HepG2 (cell line): Measurements from ENCODE around the gene PRSS22. TPM values are rescaled to one million over a fixed set of nuclear protein-coding genes. Genes with fewer than 3 reads are reported as not detected.

Experiments used
- FOSL2 ChIP-seq: sonication (generic); formaldehyde crosslinking; IDR thresholded peaks from 2 replicates; pipeline ENCODE4 v1.4.0; 2020; ENCODE audit warnings: missing genetic modification reagents
- GABPB1 ChIP-seq: IDR thresholded peaks from 2 replicates; pipeline ENCODE4 v1.6.1; 2016; ENCODE audit warnings: mild to moderate bottlenecking, missing genetic modification reagents, moderate library complexity, missing compliant biosample characterization
- GFI1 ChIP-seq: sonication (generic); formaldehyde crosslinking; IDR thresholded peaks from 2 replicates; pipeline ENCODE4 v1.5.0; 2020; ENCODE audit warnings: missing genetic modification reagents, mild to moderate bottlenecking, borderline replicate concordance
- HES4 ChIP-seq: sonication (generic); formaldehyde crosslinking; IDR thresholded peaks from 2 replicates; pipeline ENCODE4 v1.9.0; 2021; ENCODE audit warnings: mild to moderate bottlenecking, missing genetic modification reagents, borderline replicate concordance
- HMG20B ChIP-seq: conservative IDR thresholded peaks from 2 replicates; pipeline ENCODE4 v1.6.1; 2016; ENCODE audit warnings: missing genetic modification reagents, missing compliant biosample characterization
- IRF2 ChIP-seq: IDR thresholded peaks from 2 replicates; pipeline ENCODE4 v1.6.1; 2018; ENCODE audit warnings: missing genetic modification reagents, missing compliant biosample characterization
- KDM1A ChIP-seq: IDR thresholded peaks from 2 replicates; pipeline ENCODE4 v1.6.1; 2016; ENCODE audit warnings: missing compliant biosample characterization
- KLF11 ChIP-seq: IDR thresholded peaks from 2 replicates; pipeline ENCODE4 v1.6.1; 2016; ENCODE audit warnings: missing compliant biosample characterization
- MXI1 ChIP-seq: IDR thresholded peaks from 3 replicates; pipeline ENCODE4 v1.6.1; 2012; ENCODE audit warnings: low read depth, low read length, inconsistent platforms, borderline replicate concordance
- NR2C2 ChIP-seq: sonication (generic); formaldehyde crosslinking; IDR thresholded peaks from 2 replicates; pipeline ENCODE4 v1.4.0; 2020; ENCODE audit warnings: missing genetic modification reagents, mild to moderate bottlenecking, moderate library complexity, borderline replicate concordance
- SALL1 ChIP-seq: sonication (generic); formaldehyde crosslinking; IDR thresholded peaks from 2 replicates; pipeline ENCODE4 v1.8.0; 2022; ENCODE audit warnings: mild to moderate bottlenecking, missing genetic modification reagents
- SIN3B ChIP-seq: fragments of 150-350 bp; IDR thresholded peaks from 2 replicates; pipeline ENCODE4 v1.6.1; 2014; ENCODE audit warnings: low read length
- SMAD3 ChIP-seq: sonication (generic); formaldehyde crosslinking; IDR thresholded peaks from 2 replicates; pipeline ENCODE4 v1.4.0; 2020; ENCODE audit warnings: missing genetic modification reagents
- YEATS2 ChIP-seq: sonication (generic); formaldehyde crosslinking; IDR thresholded peaks from 2 replicates; pipeline ENCODE4 v1.4.0; 2020; ENCODE audit warnings: missing genetic modification reagents, borderline replicate concordance
- ZFX ChIP-seq: sonication (generic); formaldehyde crosslinking; IDR thresholded peaks from 2 replicates; pipeline ENCODE4 v1.4.0; 2020; ENCODE audit warnings: mild to moderate bottlenecking, low read depth, missing genetic modification reagents, moderate library complexity
- ZNF101 ChIP-seq: sonication (generic); formaldehyde crosslinking; IDR thresholded peaks from 2 replicates; pipeline ENCODE4 v1.4.0; 2020; ENCODE audit warnings: mild to moderate bottlenecking, low read depth, missing genetic modification reagents, borderline replicate concordance
- ZNF12 ChIP-seq: sonication (generic); formaldehyde crosslinking; IDR thresholded peaks from 2 replicates; pipeline ENCODE4 v1.5.0; 2020; ENCODE audit warnings: missing genetic modification reagents
- ZNF225 ChIP-seq: sonication (generic); formaldehyde crosslinking; IDR thresholded peaks from 2 replicates; pipeline ENCODE4 v1.4.0; 2020; ENCODE audit warnings: mild to moderate bottlenecking, missing genetic modification reagents
- ZNF251 ChIP-seq: sonication (generic); formaldehyde crosslinking; IDR thresholded peaks from 2 replicates; pipeline ENCODE4 v1.9.0; 2021; ENCODE audit warnings: mild to moderate bottlenecking, missing genetic modification reagents
- ZNF530 ChIP-seq: sonication (generic); formaldehyde crosslinking; IDR thresholded peaks from 2 replicates; pipeline ENCODE4 v1.5.0; 2020; ENCODE audit warnings: low read depth, mild to moderate bottlenecking, missing genetic modification reagents
- ZNF7 ChIP-seq: IDR thresholded peaks from 2 replicates; pipeline ENCODE4 v1.6.1; 2016; ENCODE audit warnings: missing biosample characterization, missing genetic modification reagents
- ZNF749 ChIP-seq: sonication (generic); formaldehyde crosslinking; IDR thresholded peaks from 2 replicates; pipeline ENCODE4 v1.8.0; 2022; ENCODE audit warnings: mild to moderate bottlenecking, missing genetic modification reagents, moderate library complexity, borderline replicate concordance
- polyA plus RNA-seq, 8 experiments: library from polyadenylated mRNA; depleted of rRNA in 3 of 8; stranded (reverse) in 7 of 8; unstranded in 1 of 8; fragments of >200 nt; fragmentation: Illumina TruSeq in 4 of 8; extraction: Trizol in 4 of 8; gene quantifications; 2 replicates each; pipeline versions ENCODE4 v1.2.1 to v1.2.3, GENCODE V29; 2011 to 2016; ENCODE audit warnings: low read depth in 4 of 8, missing spikeins in 1 of 8, mixed read lengths in 1 of 8; ENCODE audit not compliant: insufficient read depth in 1 of 8
- total RNA-seq, 5 experiments: library from RNA; depleted of rRNA; stranded (reverse); fragments of >200 nt; fragmentation: Illumina TruSeq; extraction: Trizol; gene quantifications; 2 replicates each; pipeline ENCODE4 v1.2.3, GENCODE V29; 2016; ENCODE audit warnings: low read depth in 1 of 5
- TF ChIP-seq, protein P1 (sequence below): sonication (generic); formaldehyde crosslinking; IDR thresholded peaks from 2 replicates; pipeline ENCODE4 v1.4.0; 2020; ENCODE audit warnings: missing genetic modification reagents
- TF ChIP-seq, protein P2 (sequence below): conservative IDR thresholded peaks from 2 replicates; pipeline ENCODE4 v1.6.1; 2018; ENCODE audit warnings: missing genetic modification reagents
- TF ChIP-seq, protein P3 (sequence below): sonication (generic); formaldehyde crosslinking; IDR thresholded peaks from 2 replicates; pipeline ENCODE4 v1.4.0; 2020; ENCODE audit warnings: missing genetic modification reagents

PRSS22 gene
- total and polyA plus RNA-seq, 2 of the 13 experiments (the other 11 are each of a cell fraction or from before 2014, with no cell fraction given): 0.24 to 0.32 TPM

- TF ChIP-seq, protein P1, sequence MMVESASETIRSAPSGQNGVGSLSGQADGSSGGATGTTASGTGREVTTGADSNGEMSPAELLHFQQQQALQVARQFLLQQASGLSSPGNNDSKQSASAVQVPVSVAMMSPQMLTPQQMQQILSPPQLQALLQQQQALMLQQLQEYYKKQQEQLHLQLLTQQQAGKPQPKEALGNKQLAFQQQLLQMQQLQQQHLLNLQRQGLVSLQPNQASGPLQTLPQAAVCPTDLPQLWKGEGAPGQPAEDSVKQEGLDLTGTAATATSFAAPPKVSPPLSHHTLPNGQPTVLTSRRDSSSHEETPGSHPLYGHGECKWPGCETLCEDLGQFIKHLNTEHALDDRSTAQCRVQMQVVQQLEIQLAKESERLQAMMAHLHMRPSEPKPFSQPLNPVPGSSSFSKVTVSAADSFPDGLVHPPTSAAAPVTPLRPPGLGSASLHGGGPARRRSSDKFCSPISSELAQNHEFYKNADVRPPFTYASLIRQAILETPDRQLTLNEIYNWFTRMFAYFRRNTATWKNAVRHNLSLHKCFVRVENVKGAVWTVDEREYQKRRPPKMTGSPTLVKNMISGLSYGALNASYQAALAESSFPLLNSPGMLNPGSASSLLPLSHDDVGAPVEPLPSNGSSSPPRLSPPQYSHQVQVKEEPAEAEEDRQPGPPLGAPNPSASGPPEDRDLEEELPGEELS (CRISPR knock-in tag): no peak
- TF ChIP-seq, protein P2, sequence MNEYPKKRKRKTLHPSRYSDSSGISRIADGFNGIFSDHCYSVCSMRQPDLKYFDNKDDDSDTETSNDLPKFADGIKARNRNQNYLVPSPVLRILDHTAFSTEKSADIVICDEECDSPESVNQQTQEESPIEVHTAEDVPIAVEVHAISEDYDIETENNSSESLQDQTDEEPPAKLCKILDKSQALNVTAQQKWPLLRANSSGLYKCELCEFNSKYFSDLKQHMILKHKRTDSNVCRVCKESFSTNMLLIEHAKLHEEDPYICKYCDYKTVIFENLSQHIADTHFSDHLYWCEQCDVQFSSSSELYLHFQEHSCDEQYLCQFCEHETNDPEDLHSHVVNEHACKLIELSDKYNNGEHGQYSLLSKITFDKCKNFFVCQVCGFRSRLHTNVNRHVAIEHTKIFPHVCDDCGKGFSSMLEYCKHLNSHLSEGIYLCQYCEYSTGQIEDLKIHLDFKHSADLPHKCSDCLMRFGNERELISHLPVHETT (CRISPR knock-in tag): no peak
- no peak for TF ChIP-seq HMG20B (CRISPR knock-in tag)
- TF ChIP-seq ZNF12: no peak
- peak; percentile 29; the same call in 1 of the 2 replicates for TF ChIP-seq SALL1 (CRISPR knock-in tag)
- peak; percentile 72; the same call in 1 of the 3 replicates for TF ChIP-seq MXI1
- TF ChIP-seq GFI1 (CRISPR knock-in tag): 0 out of 2 replicates have a peak, but pooled peaks have one; percentile 15
- TF ChIP-seq ZFX: peak; percentile 59
- TF ChIP-seq YEATS2 (CRISPR knock-in tag): no peak; the same call in 1 of the 2 replicates
- no peak for TF ChIP-seq KLF11 (CRISPR knock-in tag)
- TF ChIP-seq NR2C2: no peak
- TF ChIP-seq SMAD3 (CRISPR knock-in tag): 0 out of 2 replicates have a peak, but pooled peaks have one; percentile 42
- TF ChIP-seq ZNF530 (CRISPR knock-in tag): no peak
- TF ChIP-seq IRF2 (CRISPR knock-in tag): peak; percentile 40; the same call in 1 of the 2 replicates
- TF ChIP-seq ZNF251 (CRISPR knock-in tag): no peak
- TF ChIP-seq ZNF7 (CRISPR knock-in tag): no peak
- TF ChIP-seq ZNF101 (CRISPR knock-in tag): no peak
- TF ChIP-seq KDM1A (CRISPR knock-in tag): peak; percentile 34; the same call in 1 of the 2 replicates
- TF ChIP-seq HES4: no peak
- no peak for TF ChIP-seq FOSL2 (CRISPR knock-in tag)
- peak; percentile 26; the same call in 1 of the 2 replicates for TF ChIP-seq GABPB1 (CRISPR knock-in tag)
- no peak for TF ChIP-seq ZNF749 (CRISPR knock-in tag)
- TF ChIP-seq SIN3B: no peak
- no peak for TF ChIP-seq ZNF225 (CRISPR knock-in tag)
- TF ChIP-seq, protein P3, sequence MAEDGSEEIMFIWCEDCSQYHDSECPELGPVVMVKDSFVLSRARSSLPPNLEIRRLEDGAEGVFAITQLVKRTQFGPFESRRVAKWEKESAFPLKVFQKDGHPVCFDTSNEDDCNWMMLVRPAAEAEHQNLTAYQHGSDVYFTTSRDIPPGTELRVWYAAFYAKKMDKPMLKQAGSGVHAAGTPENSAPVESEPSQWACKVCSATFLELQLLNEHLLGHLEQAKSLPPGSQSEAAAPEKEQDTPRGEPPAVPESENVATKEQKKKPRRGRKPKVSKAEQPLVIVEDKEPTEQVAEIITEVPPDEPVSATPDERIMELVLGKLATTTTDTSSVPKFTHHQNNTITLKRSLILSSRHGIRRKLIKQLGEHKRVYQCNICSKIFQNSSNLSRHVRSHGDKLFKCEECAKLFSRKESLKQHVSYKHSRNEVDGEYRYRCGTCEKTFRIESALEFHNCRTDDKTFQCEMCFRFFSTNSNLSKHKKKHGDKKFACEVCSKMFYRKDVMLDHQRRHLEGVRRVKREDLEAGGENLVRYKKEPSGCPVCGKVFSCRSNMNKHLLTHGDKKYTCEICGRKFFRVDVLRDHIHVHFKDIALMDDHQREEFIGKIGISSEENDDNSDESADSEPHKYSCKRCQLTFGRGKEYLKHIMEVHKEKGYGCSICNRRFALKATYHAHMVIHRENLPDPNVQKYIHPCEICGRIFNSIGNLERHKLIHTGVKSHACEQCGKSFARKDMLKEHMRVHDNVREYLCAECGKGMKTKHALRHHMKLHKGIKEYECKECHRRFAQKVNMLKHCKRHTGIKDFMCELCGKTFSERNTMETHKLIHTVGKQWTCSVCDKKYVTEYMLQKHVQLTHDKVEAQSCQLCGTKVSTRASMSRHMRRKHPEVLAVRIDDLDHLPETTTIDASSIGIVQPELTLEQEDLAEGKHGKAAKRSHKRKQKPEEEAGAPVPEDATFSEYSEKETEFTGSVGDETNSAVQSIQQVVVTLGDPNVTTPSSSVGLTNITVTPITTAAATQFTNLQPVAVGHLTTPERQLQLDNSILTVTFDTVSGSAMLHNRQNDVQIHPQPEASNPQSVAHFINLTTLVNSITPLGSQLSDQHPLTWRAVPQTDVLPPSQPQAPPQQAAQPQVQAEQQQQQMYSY: no peak
Observed at GRCh38 chr16:2898831-2899563, 41.0 kb upstream of the PRSS22 start (continued).
